NCI-H1436 treated with DMSO at 0.1 percent for 48 hours (cell line): ENCODE results near the gene DNM3.

Experiments
- DNase-seq: peaks from one replicate; lab custom pipeline; 2025; lab: John Stamatoyannopoulos, UW

DNM3 gene

GRCh38 chr1:172140591-172140990 is 299.3 kb downstream of the DNM3 start:
- DNase-seq, result no peak

- DNase-seq, result no peak
These were observed 300.1 kb downstream of the DNM3 start for GRCh38 chr1:172141341-172141881.

GRCh38 chr1:172142324-172142723 is 301.0 kb downstream of the DNM3 start:
- no peak for DNase-seq

GRCh38 chr1:172143384-172144055 is 302.2 kb downstream of the DNM3 start:
- no peak for DNase-seq

DNA sequence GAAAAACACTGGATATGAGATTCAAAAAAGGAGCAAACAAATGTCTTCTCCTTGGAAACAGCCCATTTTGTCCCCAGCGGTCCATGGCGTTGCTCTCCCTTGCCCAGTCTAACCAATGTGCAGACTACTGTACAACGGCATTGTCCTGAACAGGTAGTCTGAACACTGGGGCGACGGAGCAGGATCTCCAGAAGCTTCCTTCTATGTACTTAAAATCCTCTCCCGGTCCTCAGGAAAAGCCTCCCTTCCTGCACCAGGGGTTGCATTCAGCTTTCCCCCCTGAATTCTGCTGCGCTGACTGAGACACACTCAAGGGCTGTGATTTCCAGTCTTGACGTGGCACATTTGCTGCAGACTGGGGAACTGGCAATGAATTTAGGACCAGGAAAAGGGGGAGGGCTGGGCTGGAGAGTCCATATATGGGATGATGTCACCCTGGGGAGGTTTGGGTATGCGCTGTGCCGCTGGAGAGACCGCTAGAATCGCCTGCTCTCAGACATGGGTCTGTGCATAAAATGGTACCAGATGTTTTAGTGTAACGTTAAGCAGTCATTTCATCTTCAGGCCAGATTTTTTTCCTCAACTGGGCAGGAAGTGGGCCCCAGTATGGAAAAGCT is 303.3 kb downstream of the DNM3 start:
- no peak for DNase-seq

GRCh38 chr1:172145231-172145651 is 303.9 kb downstream of the DNM3 start:
- DNase-seq, result no peak

DNA sequence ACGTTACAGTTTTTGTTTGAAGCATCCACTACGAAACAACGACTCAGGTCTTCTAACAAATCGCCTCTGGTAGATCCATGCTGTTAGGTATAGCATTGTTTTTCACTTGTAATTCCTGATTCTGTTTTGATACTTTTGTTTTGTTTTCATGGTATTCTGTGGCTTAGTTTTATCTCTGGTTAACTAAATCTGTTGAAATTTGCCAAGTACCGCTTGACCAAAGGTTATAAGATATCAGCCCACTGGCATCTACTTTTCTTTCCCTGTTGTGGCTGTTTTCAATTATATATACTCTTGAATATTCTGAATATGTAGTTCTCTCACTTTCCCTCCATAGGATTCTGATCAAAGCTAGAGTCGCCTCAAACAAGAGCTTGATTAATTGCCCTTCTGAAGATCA is 304.4 kb downstream of the DNM3 start:
- DNase-seq, result no peak

DNA sequence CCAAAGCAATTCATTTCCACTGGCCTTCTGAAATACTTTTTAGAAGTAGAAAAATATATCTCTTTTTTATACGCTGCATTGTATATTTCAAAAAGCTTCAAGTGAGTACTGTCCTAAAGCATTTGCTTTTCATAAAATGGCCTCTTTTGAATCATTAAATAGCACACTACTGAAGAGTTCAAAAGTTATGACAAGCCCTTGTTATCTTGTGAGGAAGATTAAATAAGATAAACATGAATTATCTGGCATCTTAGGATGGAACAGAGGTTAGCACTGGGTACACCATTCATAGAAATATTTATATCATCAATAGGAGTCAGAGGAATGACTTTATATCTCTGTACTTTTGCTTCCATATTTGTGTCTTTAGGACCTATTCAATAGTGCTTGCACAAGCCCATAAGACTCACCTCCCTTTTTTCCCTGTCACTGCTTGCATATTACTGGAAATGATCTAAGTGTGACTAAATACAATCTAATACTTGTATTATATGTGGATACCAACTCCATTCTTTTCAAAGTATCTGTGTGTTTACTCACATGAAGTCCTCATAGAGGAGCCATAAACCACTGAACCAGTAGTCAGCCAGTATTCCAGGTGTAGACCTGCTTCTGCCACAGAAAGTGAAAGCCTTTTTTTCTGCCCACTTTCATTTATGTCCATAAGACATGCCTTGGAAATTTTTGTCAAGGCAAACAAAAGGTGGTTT is 305.0 kb downstream of the DNM3 start:
- no peak for DNase-seq

GRCh38 chr1:172147541-172147940 is 306.2 kb downstream of the DNM3 start:
- no peak for DNase-seq

DNA sequence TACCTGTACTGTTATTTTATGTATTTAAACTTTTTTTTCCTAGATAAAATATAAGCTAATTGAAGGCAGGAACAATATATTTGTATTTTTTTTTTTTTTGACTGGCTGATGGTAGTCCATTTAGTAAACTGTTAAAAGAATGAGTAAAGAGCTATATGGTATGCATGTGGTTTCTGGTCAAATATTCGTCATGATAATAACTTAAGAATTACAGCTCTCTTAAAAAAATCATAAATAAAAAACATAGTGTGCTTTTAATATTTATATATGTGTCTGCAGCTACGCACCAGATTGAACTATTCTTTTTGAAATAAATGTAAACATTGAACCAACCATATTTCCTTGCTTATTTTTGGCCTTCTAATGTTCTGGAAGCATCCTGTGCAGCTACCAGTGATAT is 306.9 kb downstream of the DNM3 start:
- no peak for DNase-seq

GRCh38 chr1:172148707-172149106 is 307.4 kb downstream of the DNM3 start:
- no peak for DNase-seq

- no peak for DNase-seq
These were observed 308.0 kb downstream of the DNM3 start for GRCh38 chr1:172149346-172149745.

- no peak for DNase-seq
These were observed 313.3 kb downstream of the DNM3 start for GRCh38 chr1:172154551-172154950.

GRCh38 chr1:172155766-172156165 is 314.5 kb downstream of the DNM3 start:
- no peak for DNase-seq

DNA sequence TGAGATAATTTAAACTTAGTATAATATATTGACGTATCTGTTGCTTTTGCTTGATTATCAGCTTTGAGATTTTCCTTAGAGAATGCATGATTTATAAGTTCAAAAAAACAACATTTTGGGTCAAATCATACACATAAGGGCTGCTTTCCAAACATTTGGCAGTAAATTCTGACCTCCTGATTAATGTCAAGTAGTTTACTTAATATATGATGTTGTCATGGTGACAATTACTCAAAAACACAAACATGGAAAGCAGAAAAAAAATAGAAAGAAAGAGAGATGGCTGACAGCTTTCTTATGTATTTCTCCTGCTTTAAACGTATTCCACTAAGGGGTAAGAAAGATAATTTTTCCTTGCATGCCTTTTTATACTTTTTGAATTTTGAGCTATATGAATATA is 320.9 kb downstream of the DNM3 start:
- no peak for DNase-seq

GRCh38 chr1:172163498-172164215 is 322.4 kb downstream of the DNM3 start:
- DNase-seq, result no peak

DNA sequence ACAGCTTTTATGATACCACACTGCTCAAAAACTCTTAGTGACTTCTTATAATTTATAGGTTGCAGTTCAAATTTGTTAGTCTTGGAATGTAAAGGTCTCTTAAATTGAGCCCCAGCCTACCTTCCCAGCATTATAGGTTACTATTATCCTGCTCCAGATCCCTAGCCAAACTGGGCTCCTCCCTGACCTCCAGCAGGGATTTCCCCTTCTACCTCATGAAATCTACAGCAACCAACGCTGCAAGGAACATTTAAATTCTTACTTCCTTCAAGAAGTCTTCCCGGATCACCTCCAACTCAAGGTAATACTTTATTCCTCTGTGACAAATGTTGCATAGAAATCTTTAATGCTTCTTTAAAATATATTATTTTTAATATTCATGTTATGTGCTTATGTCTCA is 324.1 kb downstream of the DNM3 start:
- DNase-seq, result no peak

DNA sequence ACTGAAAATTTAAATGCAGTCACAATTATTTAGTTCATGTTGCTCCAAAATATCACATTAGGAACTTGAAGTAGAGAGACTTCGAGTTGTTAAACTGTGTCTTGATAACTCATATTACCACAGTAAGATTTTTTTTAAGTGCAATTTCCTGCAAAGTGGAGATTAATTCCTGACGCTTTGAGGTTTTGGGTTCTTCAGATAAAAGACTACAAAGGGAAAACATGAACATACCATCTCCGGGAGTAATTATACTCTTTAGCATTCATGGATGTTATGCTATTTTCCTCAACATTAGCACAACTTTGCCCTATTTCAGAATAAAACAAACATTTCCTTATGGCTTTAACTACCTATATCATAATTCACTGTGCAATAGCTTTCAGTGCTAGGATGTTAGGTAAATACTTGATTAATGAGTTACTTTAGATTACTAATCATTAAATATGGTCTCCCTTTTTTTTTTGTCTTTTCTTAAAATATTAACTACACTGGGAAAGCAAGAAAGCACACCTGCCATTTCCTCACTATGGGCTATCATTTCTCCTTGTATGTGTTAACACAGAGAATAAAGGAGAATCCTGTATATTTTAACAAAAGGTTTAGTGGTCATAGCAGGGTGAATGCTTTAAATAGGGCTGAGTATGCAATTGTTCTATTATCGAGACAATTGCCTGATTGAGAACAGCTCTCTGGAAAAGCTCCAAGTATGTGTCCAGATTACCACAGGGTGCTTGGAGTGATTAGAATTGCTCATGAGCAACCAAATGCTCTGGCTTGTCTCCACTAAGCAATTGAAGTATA is 326.7 kb downstream of the DNM3 start:
- DNase-seq, result no peak

- DNase-seq, result no peak
These were observed 327.2 kb downstream of the DNM3 start for GRCh38 chr1:172168597-172168872.

DNA sequence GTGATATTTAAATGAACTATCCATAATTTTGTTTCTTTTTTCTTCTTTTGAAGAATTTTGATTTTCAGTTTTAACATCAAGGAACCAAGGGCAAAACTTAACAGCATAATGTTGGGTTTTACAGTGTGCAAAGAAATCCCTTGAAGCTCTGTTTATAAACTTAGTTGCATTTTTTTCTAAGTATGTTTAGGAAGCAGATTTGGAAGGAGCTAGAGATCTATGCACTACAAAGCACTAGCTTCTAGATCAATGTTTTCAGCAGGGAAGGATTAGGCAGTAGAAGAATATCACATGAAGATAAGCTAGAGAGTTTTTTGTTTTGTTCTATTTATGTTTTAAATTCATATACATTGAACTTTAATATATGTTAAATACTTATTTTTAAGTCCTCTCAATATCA is 328.5 kb downstream of the DNM3 start:
- no peak for DNase-seq

DNA sequence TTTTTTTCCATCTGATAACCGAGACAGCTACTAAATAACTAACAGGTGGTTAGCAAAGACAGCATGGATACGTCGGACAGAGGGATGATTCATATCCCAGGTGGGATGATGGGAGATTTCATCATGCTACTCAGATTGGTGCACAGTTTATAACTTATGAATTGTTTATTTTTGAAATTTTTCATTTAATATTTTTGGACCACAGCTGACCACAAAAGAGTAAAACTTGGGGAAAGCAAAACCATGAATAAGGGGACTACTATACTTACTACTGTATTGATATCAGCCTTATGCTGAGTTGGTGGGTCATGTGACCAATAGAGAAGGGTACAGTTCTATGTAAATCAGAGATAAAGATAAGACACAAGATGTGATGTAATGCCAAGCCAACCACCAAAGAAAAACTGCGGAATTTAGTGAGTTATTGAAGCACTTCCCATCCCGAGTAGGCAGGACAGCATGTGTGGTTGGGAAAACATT is 331.1 kb downstream of the DNM3 start:
- no peak for DNase-seq

DNA sequence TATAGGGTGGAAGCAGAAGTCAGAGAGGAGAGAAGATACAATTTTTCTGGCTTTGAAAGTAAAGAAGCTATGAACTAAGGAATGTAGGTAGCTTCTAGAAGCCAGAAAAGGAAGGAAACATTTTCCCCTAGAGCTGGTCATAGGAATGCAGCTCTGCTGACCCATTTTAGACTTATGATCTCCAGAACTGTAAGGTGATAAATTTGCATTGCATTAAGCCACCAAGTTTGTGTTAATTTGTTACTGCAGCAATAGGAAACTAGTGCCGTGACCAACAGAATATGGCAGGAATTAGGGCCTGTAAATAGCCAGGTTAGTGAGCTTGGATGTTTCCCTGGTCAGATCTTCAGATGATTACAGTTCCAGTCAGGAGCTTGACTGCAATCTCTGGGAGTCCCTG is 334.9 kb downstream of the DNM3 start:
- DNase-seq, result no peak
